WERI-Rb-1 (cell line): ENCODE results near the gene CGGBP1.

Experiments used
- DNase-seq: peaks from one replicate; pipeline ENCODE4 v3.0.0-alpha.2; 2020
- H3K27ac ChIP-seq: fragments of 250-450 bp; sonication (Bioruptor Pico); 2 replicates; pipeline ENCODE4 v1.5.1; 2020; ENCODE audit warnings: mild to moderate bottlenecking, moderate library complexity
- H3K27me3 ChIP-seq: fragments of 250-450 bp; sonication (Bioruptor Pico); 2 replicates; pipeline ENCODE4 v1.5.1; 2021; ENCODE audit warnings: mild to moderate bottlenecking, low read depth, moderate library complexity; ENCODE audit not compliant: insufficient read depth, severe bottlenecking
- H3K36me3 ChIP-seq: fragments of 250-450 bp; sonication (Bioruptor Pico); 2 replicates; pipeline ENCODE4 v1.5.1; 2020; ENCODE audit warnings: mild to moderate bottlenecking, moderate library complexity
- H3K4me3 ChIP-seq: 2 replicates; pipeline ENCODE4 v1.5.1; 2011; ENCODE audit warnings: low read depth, mild to moderate bottlenecking, control low read depth, low read length
- H3K9me3 ChIP-seq: fragments of 250-450 bp; sonication (Bioruptor Pico); 2 replicates; pipeline ENCODE4 v1.5.1; 2021; ENCODE audit warnings: mild to moderate bottlenecking, moderate library complexity; ENCODE audit not compliant: severe bottlenecking
- TF ChIP-seq, protein P1 (sequence below): IDR thresholded peaks from 2 replicates; pipeline ENCODE4 v1.5.1; 2011; ENCODE audit warnings: low read depth, mild to moderate bottlenecking, control low read depth, inconsistent platforms, low read length

Gene CGGBP1

DNA sequence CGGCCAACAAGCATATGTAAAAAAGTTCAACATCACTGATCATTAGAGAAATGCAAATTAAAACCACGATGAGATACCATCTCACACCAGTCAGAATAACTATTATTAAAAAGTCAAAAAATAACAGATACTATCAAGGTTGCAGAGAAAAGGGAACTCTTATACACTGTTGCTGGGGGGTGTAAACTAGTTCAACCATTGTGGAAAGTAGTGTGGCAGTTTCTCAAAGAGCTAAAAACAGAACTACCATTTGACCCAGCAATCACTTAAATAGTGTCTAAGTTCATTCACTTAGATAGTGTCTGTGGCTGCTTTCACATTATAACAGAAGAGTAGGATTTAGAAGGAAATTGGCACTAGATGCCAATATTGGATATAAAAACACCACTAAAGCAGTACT lies 49.7 kb downstream of the CGGBP1 start:
- H3K9me3 ChIP-seq: no peaks in the 10 kb centered on the region
- DNase-seq: no peak
- H3K27ac ChIP-seq: no peak overlapping the region
- H3K36me3 ChIP-seq: no peaks in the 10 kb centered on the region
- no peaks in the 10 kb centered on the region for H3K27me3 ChIP-seq
- TF ChIP-seq, protein P1, sequence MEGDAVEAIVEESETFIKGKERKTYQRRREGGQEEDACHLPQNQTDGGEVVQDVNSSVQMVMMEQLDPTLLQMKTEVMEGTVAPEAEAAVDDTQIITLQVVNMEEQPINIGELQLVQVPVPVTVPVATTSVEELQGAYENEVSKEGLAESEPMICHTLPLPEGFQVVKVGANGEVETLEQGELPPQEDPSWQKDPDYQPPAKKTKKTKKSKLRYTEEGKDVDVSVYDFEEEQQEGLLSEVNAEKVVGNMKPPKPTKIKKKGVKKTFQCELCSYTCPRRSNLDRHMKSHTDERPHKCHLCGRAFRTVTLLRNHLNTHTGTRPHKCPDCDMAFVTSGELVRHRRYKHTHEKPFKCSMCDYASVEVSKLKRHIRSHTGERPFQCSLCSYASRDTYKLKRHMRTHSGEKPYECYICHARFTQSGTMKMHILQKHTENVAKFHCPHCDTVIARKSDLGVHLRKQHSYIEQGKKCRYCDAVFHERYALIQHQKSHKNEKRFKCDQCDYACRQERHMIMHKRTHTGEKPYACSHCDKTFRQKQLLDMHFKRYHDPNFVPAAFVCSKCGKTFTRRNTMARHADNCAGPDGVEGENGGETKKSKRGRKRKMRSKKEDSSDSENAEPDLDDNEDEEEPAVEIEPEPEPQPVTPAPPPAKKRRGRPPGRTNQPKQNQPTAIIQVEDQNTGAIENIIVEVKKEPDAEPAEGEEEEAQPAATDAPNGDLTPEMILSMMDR: no peak
- H3K4me3 ChIP-seq: no peak overlapping the region

DNA sequence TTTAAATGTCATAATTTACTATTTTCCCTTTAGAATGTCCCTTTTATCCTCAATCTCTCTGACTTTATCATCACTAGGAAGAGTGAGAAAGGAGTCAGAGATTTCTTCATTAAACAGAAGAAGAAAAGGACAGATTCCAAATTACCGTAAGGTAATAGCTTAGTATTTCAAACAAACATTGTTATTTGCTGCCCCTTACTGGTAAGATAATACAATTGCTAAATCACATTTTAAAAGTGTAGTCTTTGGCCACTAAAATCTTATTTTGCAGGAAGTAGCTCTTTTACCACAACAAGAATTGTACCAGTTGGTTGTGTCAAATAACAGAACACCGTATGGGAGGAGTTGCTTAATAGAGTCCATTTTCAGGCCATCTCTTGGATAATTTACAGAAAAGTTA lies 53.7 kb downstream of the CGGBP1 start:
- Histone ChIP-seq H3K4me3 (no peak overlapping the region), H3K9me3 (no peaks in the 10 kb centered on the region), H3K27ac (no peak overlapping the region), H3K27me3 (no peaks in the 10 kb centered on the region), H3K36me3 (no peaks in the 10 kb centered on the region)
- no peak for DNase-seq
- TF ChIP-seq, protein P1: no peak

GRCh38 chr3:88003115-88003755 lies 55.6 kb downstream of the CGGBP1 start:
- DNase-seq: no peak

DNA sequence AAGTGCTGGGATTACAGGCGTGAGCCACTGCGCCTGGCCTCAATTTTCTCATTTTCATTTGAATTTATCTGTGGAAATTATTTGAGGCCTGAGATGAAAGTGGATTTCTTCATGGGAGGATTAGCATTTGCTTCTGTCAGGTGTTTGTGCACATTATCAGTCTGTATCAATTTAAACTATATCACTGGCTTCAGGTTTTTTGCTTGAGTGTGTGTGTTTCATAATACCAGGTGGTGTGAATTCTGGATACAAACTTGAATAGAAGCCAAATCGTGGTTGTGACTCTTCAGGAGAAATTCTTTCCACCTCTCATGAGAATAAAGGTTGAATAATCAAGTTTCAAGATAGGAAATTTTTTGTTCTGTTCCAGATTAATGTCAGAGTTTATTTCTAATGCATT lies 56.4 kb downstream of the CGGBP1 start:
- TF ChIP-seq, protein P1: no peak
- Histone ChIP-seq H3K4me3 (no peak overlapping the region), H3K27ac (no peak overlapping the region), H3K27me3 (no peaks in the 10 kb centered on the region), H3K9me3 (no peaks in the 10 kb centered on the region), H3K36me3 (no peaks in the 10 kb centered on the region)
- no peak for DNase-seq

More at GRCh38 chr3:88003115-88003755, 55.6 kb downstream of the CGGBP1 start:
- TF ChIP-seq, protein P1: peak; percentile 41
- Histone ChIP-seq H3K9me3 (no peaks in the 10 kb centered on the region), H3K36me3 (no peaks in the 10 kb centered on the region), H3K4me3 (no peak overlapping the region), H3K27ac (no peak overlapping the region), H3K27me3 (no peaks in the 10 kb centered on the region)
